NCI-H345 (cell line): Measurements from ENCODE around the gene VAT1.
A peak's percentile ranks its signal among the peaks of the same experiment; 100 is the strongest.
"Not testable (repeated sequence)": the region's sequence is repeated elsewhere in the genome, so short reads cannot be mapped to it uniquely, and the experiment has no call there.

Experiments
- DNase-seq: peaks from one replicate; lab custom pipeline; 2025; lab: John Stamatoyannopoulos, UW

Gene VAT1

GRCh38 chr17:43021741-43022512 is at the start of gene VAT1:
Gene VAT1, minus strand, starts transcription at chr17:43022385. Its CDS starts 63 bp downstream, at chr17:43022322.
- peak; percentile 85 for DNase-seq

- DNase-seq: no peak
Observed at GRCh38 chr17:43070872-43071271, 48.7 kb upstream of the VAT1 start.

GRCh38 chr17:43070257-43070656 is 48.1 kb upstream of the VAT1 start:
- no peak for DNase-seq

- DNase-seq: no peak
Observed at GRCh38 chr17:43069368-43069898, 47.2 kb upstream of the VAT1 start.

- DNase-seq: no peak
Observed at GRCh38 chr17:43068570-43069367, 46.6 kb upstream of the VAT1 start.

- no peak for DNase-seq
Observed at GRCh38 chr17:43062984-43063638, 40.9 kb upstream of the VAT1 start.

- DNase-seq: no peak
Observed at GRCh38 chr17:43056051-43056450, 33.9 kb upstream of the VAT1 start.

- DNase-seq: not testable (repeated sequence)
Observed at GRCh38 chr17:43053008-43053407, 30.8 kb upstream of the VAT1 start.

- no peak for DNase-seq
Observed at GRCh38 chr17:43051969-43052368, 29.8 kb upstream of the VAT1 start.

- no peak for DNase-seq
Observed at GRCh38 chr17:43044024-43044423, 21.8 kb upstream of the VAT1 start.

GRCh38 chr17:43043307-43043706 is 21.1 kb upstream of the VAT1 start:
- no peak for DNase-seq

GRCh38 chr17:43042025-43042628 is 19.9 kb upstream of the VAT1 start:
- no peak for DNase-seq

GRCh38 chr17:43040655-43041054 is 18.5 kb upstream of the VAT1 start:
- no peak for DNase-seq

GRCh38 chr17:43039646-43040045 is 17.5 kb upstream of the VAT1 start:
- DNase-seq: no peak

GRCh38 chr17:43034894-43035293 is 12.7 kb upstream of the VAT1 start:
- no peak for DNase-seq

- DNase-seq: no peak
Observed at GRCh38 chr17:43033948-43034881, 12.0 kb upstream of the VAT1 start.

GRCh38 chr17:43031666-43032065 is 9.5 kb upstream of the VAT1 start:
- DNase-seq: no peak

GRCh38 chr17:43030137-43030767 is 8.1 kb upstream of the VAT1 start:
- DNase-seq: no peak

- DNase-seq: no peak
Observed at GRCh38 chr17:43028221-43028861, 6.2 kb upstream of the VAT1 start.
